Panc1 (cell line): ENCODE measurements around the gene LRRC61. TPM values are rescaled to one million over a fixed set of nuclear protein-coding genes. Genes with fewer than 3 reads are reported as not detected.
"Not testable (repeated sequence)": the region's sequence is repeated elsewhere in the genome, so short reads cannot be mapped to it uniquely, and the experiment has no call there.

Source experiments
- ATAC-seq: fragments of 200-7000 bp; cut with Tn5 transposase; 2 replicates; pipeline ENCODE4 v1.9.1; 2020; ENCODE audit warnings: mild to moderate bottlenecking, moderate library complexity
- BruUV-seq: library from RNA; stranded (reverse); fragments of 400-500 nt; replicated peaks from 2 replicates; lab custom pipeline; 2021; lab: Mats Ljungman, UMichigan
- CTCF ChIA-PET: fragments of 300-600 bp; sonication (Branson Sonifier 250); formaldehyde crosslinking; loops from one replicate; lab custom pipeline; 2022; ENCODE audit warnings: antibody characterized with exemption; lab: Charles Lee
- POLR2A ChIA-PET: fragments of 300-600 bp; sonication (Branson Sonifier 250); formaldehyde crosslinking; loops from one replicate; lab custom pipeline; 2022; ENCODE audit warnings: antibody characterized with exemption; lab: Charles Lee
- DNase-seq: peaks from one replicate; pipeline ENCODE4 v3.0.0-alpha.2; 2010; ENCODE audit warnings: low read depth, low spot score
- H3K27ac ChIP-seq: 2 replicates; pipeline ENCODE4 v1.5.1; 2011; ENCODE audit warnings: mild to moderate bottlenecking, low read length, inconsistent platforms
- H3K27me3 ChIP-seq: fragments of 200-500 bp; sonication (Bioruptor generic); 2 replicates; pipeline ENCODE4 v1.6.0; 2014; ENCODE audit warnings: low read length, inconsistent platforms; ENCODE audit not compliant: control insufficient read depth, insufficient read depth
- H3K36me3 ChIP-seq: fragments of 200-500 bp; sonication (Bioruptor generic); 2 replicates; pipeline ENCODE4 v1.5.1; 2014; ENCODE audit warnings: inconsistent platforms, mild to moderate bottlenecking, low read length, moderate library complexity; ENCODE audit not compliant: control insufficient read depth, insufficient read depth
- H3K4me1 ChIP-seq: 2 replicates; pipeline ENCODE4 v1.5.1; 2011; ENCODE audit warnings: inconsistent platforms, mild to moderate bottlenecking, low read length, moderate library complexity; ENCODE audit not compliant: control insufficient read depth, insufficient read depth
- H3K4me3 ChIP-seq, 2 experiments: 2 replicates each; pipeline ENCODE4 v1.5.1; 2011 to 2012; ENCODE audit warnings: low read depth in 2 of 2, low read length in 2 of 2, mild to moderate bottlenecking in 2 of 2, inconsistent platforms in 1 of 2, moderate library complexity in 1 of 2
- H3K9me3 ChIP-seq: fragments of 200-500 bp; sonication (Bioruptor generic); 2 replicates; pipeline ENCODE4 v1.5.1; 2014; ENCODE audit warnings: low read depth, mild to moderate bottlenecking, inconsistent platforms, low read length, moderate library complexity; ENCODE audit not compliant: control insufficient read depth, insufficient read depth
- CTCF ChIP-seq: fragments of 450-650 bp; IDR thresholded peaks from 2 replicates; pipeline ENCODE4 v1.5.1; 2017; ENCODE audit warnings: mild to moderate bottlenecking
- POLR2AphosphoS5 ChIP-seq: IDR thresholded peaks from 2 replicates; pipeline ENCODE4 v1.6.1; 2012; ENCODE audit warnings: mild to moderate bottlenecking, low read depth, low read length, moderate library complexity
- REST ChIP-seq, 2 experiments: IDR thresholded peaks; 2 replicates each; pipeline ENCODE4 v1.6.1; 2011 to 2012; ENCODE audit warnings: low read depth in 2 of 2, control low read depth in 1 of 2, low read length in 1 of 2, mild to moderate bottlenecking in 1 of 2, moderate library complexity in 1 of 2; ENCODE audit not compliant: insufficient read depth in 1 of 2
- SIN3A ChIP-seq: IDR thresholded peaks from 2 replicates; pipeline ENCODE4 v1.6.1; 2012; ENCODE audit warnings: low read depth, mild to moderate bottlenecking, low read length, moderate library complexity, borderline replicate concordance; ENCODE audit not compliant: insufficient read depth
- TCF7L2 ChIP-seq: IDR thresholded peaks from 2 replicates; pipeline ENCODE4 v1.6.1; 2011; ENCODE audit warnings: mild to moderate bottlenecking, low read depth, low read length, inconsistent platforms
- in situ Hi-C: cut with HindIII; loops from 2 replicates; pipeline ENCODE4 v1.10.0; 2016; ENCODE audit warnings: low sequenced_read_pairs, low pct_unique_long_range_greater_than_20kb
- intact Hi-C: fragments of 100-400 bp; cut with micrococcal nuclease; formaldehyde crosslinking; loops from one replicate; pipeline ENCODE4 v1.10.0; 2022; ENCODE audit not compliant: unreplicated experiment
- total RNA-seq: library from RNA; stranded (reverse); gene quantifications from one replicate; pipeline ENCODE4 v1.2.1, GENCODE V29; 2021; ENCODE audit not compliant: unreplicated experiment

LRRC61 gene
- total RNA-seq, 1 experiment from 2014 or later = 13.8 TPM

GRCh38 chr7:150314639-150315239 lies 8.4 kb upstream of the LRRC61 start:
- ChIA-PET POLR2A (no interaction called here), CTCF (no interaction called here)
- in situ Hi-C loops = no loop called here
- H3K9me3 ChIP-seq = no peaks in the 10 kb centered on the region
- H3K27me3 ChIP-seq = no peaks in the 10 kb centered on the region
- DNase-seq (no peak), ATAC-seq (no peak)
- intact Hi-C loops = no loop called here
- TF ChIP-seq CTCF (no peak), REST (IDR thresholded peaks at IDR 0.05; ENCODE audit: insufficient read depth in 1 of 2, low read depth in 2 of 2, low read length in 1 of 2) (no peak), POLR2AphosphoS5 (no peak), TCF7L2 (no peak), SIN3A (no peak)
- H3K4me3 ChIP-seq = no peak overlapping the region
- H3K27ac ChIP-seq = no peak overlapping the region
- no peaks in the 10 kb centered on the region for H3K36me3 ChIP-seq
- no peaks in the 10 kb centered on the region for H3K4me1 ChIP-seq
- no TSS peak for BruUV-seq

GRCh38 chr7:150316987-150317386 lies 6.2 kb upstream of the LRRC61 start:
- H3K4me3 ChIP-seq, ATAC-seq, intact Hi-C loops, H3K27ac ChIP-seq, H3K27me3 ChIP-seq, POLR2A ChIA-PET, CTCF ChIA-PET, BruUV-seq, H3K36me3 ChIP-seq, H3K9me3 ChIP-seq, in situ Hi-C loops, DNase-seq: not testable (repeated sequence)
- H3K4me1 ChIP-seq = peaks cover 10% of the 10 kb centered on the region

GRCh38 chr7:150317748-150318444 lies 5.3 kb upstream of the LRRC61 start:
- Histone ChIP-seq H3K9me3 (no peaks in the 10 kb centered on the region), H3K36me3 (no peaks in the 10 kb centered on the region), H3K4me3 (no peak overlapping the region), H3K27ac (no peak overlapping the region), H3K4me1 (peaks cover 14% of the 10 kb centered on the region), H3K27me3 (no peaks in the 10 kb centered on the region)
- ATAC-seq = no peak
- intact Hi-C loops = no loop called here
- CTCF ChIA-PET = no interaction called here
- POLR2A ChIA-PET = no interaction called here
- in situ Hi-C loops = no loop called here
- TF ChIP-seq CTCF (no peak), POLR2AphosphoS5 (no peak), TCF7L2 (no peak), REST (IDR thresholded peaks at IDR 0.05; ENCODE audit: insufficient read depth in 1 of 2, low read depth in 2 of 2, low read length in 1 of 2) (no peak), SIN3A (no peak)
- no peak for DNase-seq
- no TSS peak for BruUV-seq
